Measurements from ENCODE around the gene PADI1. TPM values are rescaled to one million over a fixed set of nuclear protein-coding genes. Genes with fewer than 3 reads are reported as not detected.

The PADI1 gene
- total and polyA plus RNA-seq, 8 donors = 0.37 to 98.2 TPM; not detected in 6

- Histone ChIP-seq H3K27ac (no peak overlapping the region), H3K36me3 (no peaks in the 10 kb centered on the region), H3K9me3 (no peaks in the 10 kb centered on the region), H3K4me3 (no peak overlapping the region), H3K27me3 (peaks cover 0 to 53% (median 5%) of the 10 kb centered on the region in 3 donors), H3K4me1 (no peaks in the 10 kb centered on the region)
- DNase-seq = no peak
- 43 to 75% (median 68%) methylated on average over 3 to 5 of the region's 5 CpGs for WGBS, 5 donors
- intact Hi-C loops (cut with DNase I; ENCODE audit: low total_unique reads) = no loop called here
- TF ChIP-seq POLR2A (IDR thresholded peaks at IDR 0.05) (no peak), POLR2AphosphoS5 (IDR thresholded peaks at IDR 0.05) (no peak), EP300 (IDR thresholded peaks at IDR 0.05) (no peak)
- TF ChIP-seq, protein P1, sequence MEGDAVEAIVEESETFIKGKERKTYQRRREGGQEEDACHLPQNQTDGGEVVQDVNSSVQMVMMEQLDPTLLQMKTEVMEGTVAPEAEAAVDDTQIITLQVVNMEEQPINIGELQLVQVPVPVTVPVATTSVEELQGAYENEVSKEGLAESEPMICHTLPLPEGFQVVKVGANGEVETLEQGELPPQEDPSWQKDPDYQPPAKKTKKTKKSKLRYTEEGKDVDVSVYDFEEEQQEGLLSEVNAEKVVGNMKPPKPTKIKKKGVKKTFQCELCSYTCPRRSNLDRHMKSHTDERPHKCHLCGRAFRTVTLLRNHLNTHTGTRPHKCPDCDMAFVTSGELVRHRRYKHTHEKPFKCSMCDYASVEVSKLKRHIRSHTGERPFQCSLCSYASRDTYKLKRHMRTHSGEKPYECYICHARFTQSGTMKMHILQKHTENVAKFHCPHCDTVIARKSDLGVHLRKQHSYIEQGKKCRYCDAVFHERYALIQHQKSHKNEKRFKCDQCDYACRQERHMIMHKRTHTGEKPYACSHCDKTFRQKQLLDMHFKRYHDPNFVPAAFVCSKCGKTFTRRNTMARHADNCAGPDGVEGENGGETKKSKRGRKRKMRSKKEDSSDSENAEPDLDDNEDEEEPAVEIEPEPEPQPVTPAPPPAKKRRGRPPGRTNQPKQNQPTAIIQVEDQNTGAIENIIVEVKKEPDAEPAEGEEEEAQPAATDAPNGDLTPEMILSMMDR (IDR thresholded peaks at IDR 0.05) = no peak
Observed at GRCh38 chr1:17255336-17255735, 50.4 kb downstream of the PADI1 start.

- Histone ChIP-seq H3K36me3 (no peaks in the 10 kb centered on the region), H3K27me3 (peaks cover 0 to 51% (median 0%) of the 10 kb centered on the region in 3 donors), H3K27ac (no peak overlapping the region), H3K4me1 (no peaks in the 10 kb centered on the region), H3K4me3 (no peak overlapping the region), H3K9me3 (peaks cover 0 to 4% (median 0%) of the 10 kb centered on the region in 4 donors)
- TF ChIP-seq, protein P1 (IDR thresholded peaks at IDR 0.05) = no peak
- no peak for TF ChIP-seq EP300 (IDR thresholded peaks at IDR 0.05)
- intact Hi-C loops (cut with DNase I; ENCODE audit: low total_unique reads) = no loop called here
- DNase-seq = no peak
- WGBS, 5 donors = 65 to 71% (median 69%) methylated on average over 8 to 9 of the region's 9 CpGs; no CpG with 5 or more reads in 1 of the 5 donors
Observed at GRCh38 chr1:17258116-17258757, 53.3 kb downstream of the PADI1 start.

GRCh38 chr1:17258758-17259130, 53.8 kb downstream of the PADI1 start:
- Histone ChIP-seq H3K27ac (no peak overlapping the region), H3K9me3 (peaks cover 0 to 4% (median 0%) of the 10 kb centered on the region in 4 donors), H3K27me3 (peaks cover 0 to 50% (median 0%) of the 10 kb centered on the region in 3 donors), H3K36me3 (no peaks in the 10 kb centered on the region), H3K4me3 (no peak overlapping the region), H3K4me1 (no peaks in the 10 kb centered on the region)
- no peak for TF ChIP-seq POLR2AphosphoS5 (IDR thresholded peaks at IDR 0.05)
- TF ChIP-seq, protein P1 (IDR thresholded peaks at IDR 0.05) = no peak
- TF ChIP-seq EP300 (IDR thresholded peaks at IDR 0.05) = no peak
- no peak for TF ChIP-seq POLR2A (IDR thresholded peaks at IDR 0.05)
- intact Hi-C loops (cut with DNase I; ENCODE audit: low total_unique reads) = no loop called here
- 71 to 84% (median 78%) methylated on average over 6 of the region's 6 CpGs for WGBS, 5 donors
- DNase-seq = no peak

DNA sequence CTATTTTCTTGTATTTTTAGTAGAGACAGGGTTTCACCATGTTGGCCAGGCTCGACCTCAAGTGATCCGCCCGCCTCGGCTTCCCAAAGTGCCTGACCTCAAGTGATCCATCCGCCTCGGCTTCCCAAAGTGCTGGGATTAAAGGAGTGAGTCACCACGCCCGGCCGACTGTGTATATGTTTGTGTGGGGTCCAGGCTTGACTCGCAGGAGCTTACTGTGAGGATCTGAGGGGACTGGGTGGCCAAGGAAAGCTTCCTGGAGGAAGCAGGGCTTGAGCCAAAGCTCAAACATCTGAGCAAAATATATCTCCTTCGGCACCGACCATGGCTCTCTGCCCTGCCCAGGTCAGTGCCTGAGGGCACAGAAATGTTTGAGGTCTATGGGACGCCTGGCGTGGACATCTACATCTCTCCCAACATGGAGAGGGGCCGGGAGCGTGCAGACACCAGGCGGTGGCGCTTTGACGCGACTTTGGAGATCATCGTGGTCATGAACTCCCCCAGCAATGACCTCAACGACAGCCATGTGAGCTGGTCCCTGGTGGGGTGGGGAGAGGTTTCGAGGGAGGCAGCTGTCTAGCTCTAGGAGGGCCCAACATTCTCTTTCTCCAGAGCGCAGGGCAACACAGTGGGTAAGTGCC, 54.4 kb downstream of the PADI1 start:
- no peaks in the 10 kb centered on the region for H3K4me1 ChIP-seq
- WGBS, 5 donors = 62 to 69% (median 64%) methylated on average over 11 to 24 of the region's 24 CpGs
- H3K36me3 ChIP-seq = no peaks in the 10 kb centered on the region
- no peak overlapping the region for H3K4me3 ChIP-seq
- TF ChIP-seq POLR2AphosphoS5 (IDR thresholded peaks at IDR 0.05) = no peak
- no peak for TF ChIP-seq POLR2A (IDR thresholded peaks at IDR 0.05)
- TF ChIP-seq EP300 (IDR thresholded peaks at IDR 0.05) = no peak
- TF ChIP-seq, protein P1 (IDR thresholded peaks at IDR 0.05) = no peak
- intact Hi-C loops (cut with DNase I; ENCODE audit: low total_unique reads) = no loop called here
- H3K9me3 ChIP-seq = peaks cover 0 to 4% (median 0%) of the 10 kb centered on the region in 4 donors
- no peak for DNase-seq
- H3K27me3 ChIP-seq = peaks cover 0 to 44% (median 0%) of the 10 kb centered on the region in 3 donors
- no peak overlapping the region for H3K27ac ChIP-seq
